ENCODE results near the gene SLC4A3.
A peak's percentile ranks its signal among the peaks of the same experiment; 100 is the strongest.

SLC4A3 gene

DNA sequence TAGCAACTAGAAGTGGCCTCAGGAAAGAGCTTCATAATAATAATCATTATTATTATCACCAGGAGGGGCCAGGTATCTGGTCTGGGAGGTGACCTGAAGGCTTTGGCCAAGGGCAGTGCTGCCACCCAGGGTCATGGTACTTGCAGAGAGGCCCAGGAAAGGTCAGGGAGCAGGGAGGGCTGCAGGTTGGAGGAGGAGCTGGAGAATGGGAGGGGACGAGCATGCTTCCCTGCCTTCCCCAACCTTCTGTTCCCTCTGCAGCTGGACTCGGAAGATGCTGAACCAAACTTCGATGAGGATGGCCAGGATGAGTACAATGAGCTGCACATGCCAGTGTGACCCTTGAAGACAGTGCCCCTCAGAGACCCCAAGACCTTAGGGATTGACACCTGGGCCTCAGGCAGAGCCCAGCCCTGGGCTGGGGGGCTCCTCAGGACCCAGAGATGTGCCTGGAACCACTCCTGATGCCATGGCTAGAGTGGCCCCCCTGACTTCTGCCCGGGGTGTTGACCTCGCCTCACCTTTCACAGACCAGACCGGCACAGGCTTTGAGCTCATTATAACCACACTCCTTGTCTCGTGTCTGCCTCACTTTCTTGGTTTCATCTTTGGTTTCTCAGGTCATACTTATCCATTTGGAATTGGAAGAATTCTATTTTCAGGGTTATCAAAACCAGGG, 14.1 kb downstream of the SLC4A3 start:
- Histone ChIP-seq H3K27ac (ENCODE audit: low read depth, low read length) (no peak overlapping the region), H3K9ac (ENCODE audit: low read depth, low read length) (no peak overlapping the region), H3K4me1 (ENCODE audit: control insufficient read depth, insufficient read depth, low read length) (peaks cover 15% of the 10 kb centered on the region), H3K9me3 (ENCODE audit: control insufficient read depth, insufficient read depth, low read length) (no peaks in the 10 kb centered on the region), H3K36me3 (ENCODE audit: control insufficient read depth, insufficient read depth, low read length) (no peaks in the 10 kb centered on the region; the same call in 1 of the 2 replicates), H3K27me3 (ENCODE audit: control insufficient read depth, insufficient read depth, low read length) (peaks cover 6% of the 10 kb centered on the region), H3K4me3 (ENCODE audit: low read depth, low read length) (no peak overlapping the region)

DNA sequence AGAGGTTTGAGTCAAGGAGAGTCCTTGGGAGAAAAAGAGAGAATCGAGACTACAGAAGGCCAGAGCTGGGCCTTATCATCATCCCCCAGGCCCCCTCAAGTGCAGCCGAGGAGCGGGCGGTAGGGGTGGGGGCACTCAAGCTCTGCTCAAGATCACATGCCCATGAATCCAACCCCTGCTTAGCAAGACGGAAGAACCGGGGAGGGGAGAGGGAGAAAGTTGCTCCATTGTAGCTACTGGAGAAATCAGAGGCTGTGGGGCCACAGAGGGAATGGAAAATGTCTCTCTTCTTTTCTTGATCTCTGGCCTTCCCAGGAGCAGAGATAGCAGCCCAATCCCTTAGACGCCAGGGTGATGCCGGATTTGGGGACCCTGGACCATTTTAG, 14.6 kb downstream of the SLC4A3 start:
- Histone ChIP-seq H3K9me3 (ENCODE audit: control insufficient read depth, insufficient read depth, low read length) (no peaks in the 10 kb centered on the region), H3K27me3 (ENCODE audit: control insufficient read depth, insufficient read depth, low read length) (peaks cover 6% of the 10 kb centered on the region), H3K9ac (ENCODE audit: low read depth, low read length) (no peak overlapping the region), H3K4me1 (ENCODE audit: control insufficient read depth, insufficient read depth, low read length) (peaks cover 15% of the 10 kb centered on the region), H3K4me3 (ENCODE audit: low read depth, low read length) (no peak overlapping the region), H3K36me3 (ENCODE audit: control insufficient read depth, insufficient read depth, low read length) (no peaks in the 10 kb centered on the region; the same call in 1 of the 2 replicates), H3K27ac (ENCODE audit: low read depth, low read length) (no peak overlapping the region)

DNA sequence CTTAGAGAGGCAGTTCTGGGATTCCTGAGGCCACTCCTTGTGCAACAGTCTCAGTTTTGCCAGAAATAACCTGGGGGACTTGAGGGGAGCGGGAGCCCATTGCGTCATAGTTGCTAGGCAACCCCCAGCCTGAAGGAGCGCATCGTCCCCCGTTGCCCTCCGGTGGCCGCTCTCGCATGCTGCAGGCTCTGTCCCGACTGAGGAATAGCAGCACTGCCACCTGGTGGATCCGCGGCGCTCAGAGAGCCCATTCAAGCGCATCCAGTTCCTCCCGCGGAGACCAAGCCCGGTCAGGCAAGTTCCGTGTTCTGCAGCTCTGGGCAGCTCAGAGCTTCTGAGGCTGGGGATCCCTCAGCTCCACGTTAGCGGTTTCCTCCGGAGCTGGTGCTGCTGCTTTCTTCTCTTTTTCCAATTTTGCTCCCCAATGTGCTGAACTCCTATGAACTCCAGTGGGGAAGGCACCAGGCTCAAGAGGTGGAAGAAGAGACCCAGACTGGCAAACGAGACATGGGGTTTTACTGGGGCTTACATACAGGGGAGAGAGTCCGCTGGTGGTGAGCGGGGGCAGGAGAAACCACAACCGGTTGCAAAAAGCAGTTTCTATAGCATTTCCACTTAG, 15.1 kb downstream of the SLC4A3 start:
- H3K27ac ChIP-seq (ENCODE audit: low read depth, low read length): no peak overlapping the region
- peaks cover 6% of the 10 kb centered on the region for H3K27me3 ChIP-seq (ENCODE audit: control insufficient read depth, insufficient read depth, low read length)
- H3K4me1 ChIP-seq (ENCODE audit: control insufficient read depth, insufficient read depth, low read length): peaks cover 15% of the 10 kb centered on the region
- H3K4me3 ChIP-seq (ENCODE audit: low read depth, low read length): no peak overlapping the region
- H3K9ac ChIP-seq (ENCODE audit: low read depth, low read length): no peak overlapping the region
- no peaks in the 10 kb centered on the region; the same call in 1 of the 2 replicates for H3K36me3 ChIP-seq (ENCODE audit: control insufficient read depth, insufficient read depth, low read length)
- no peaks in the 10 kb centered on the region for H3K9me3 ChIP-seq (ENCODE audit: control insufficient read depth, insufficient read depth, low read length)

DNA sequence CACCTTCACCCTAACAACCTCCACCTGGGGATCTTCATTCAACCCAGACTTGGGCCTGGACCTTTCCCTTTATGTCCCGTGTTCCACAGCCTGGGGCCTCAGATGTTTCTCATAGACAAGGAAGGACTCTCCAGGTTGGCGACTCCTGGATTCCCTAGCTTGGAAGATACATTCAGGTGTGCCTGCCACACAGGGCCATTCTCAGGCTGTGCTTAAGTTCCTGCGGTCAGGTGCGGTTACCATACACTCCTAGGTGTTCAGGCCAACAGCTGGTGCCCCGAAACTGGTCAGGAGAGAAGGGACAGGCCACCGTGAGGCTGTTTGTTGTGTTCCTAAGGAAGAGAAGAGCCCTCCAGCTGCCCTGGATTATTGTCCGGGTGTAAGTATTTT, 15.6 kb downstream of the SLC4A3 start:
- Histone ChIP-seq H3K9ac (ENCODE audit: low read depth, low read length) (no peak overlapping the region), H3K4me3 (ENCODE audit: low read depth, low read length) (no peak overlapping the region), H3K27ac (ENCODE audit: low read depth, low read length) (no peak overlapping the region), H3K4me1 (ENCODE audit: control insufficient read depth, insufficient read depth, low read length) (peaks cover 15% of the 10 kb centered on the region), H3K27me3 (ENCODE audit: control insufficient read depth, insufficient read depth, low read length) (peaks cover 6% of the 10 kb centered on the region), H3K36me3 (ENCODE audit: control insufficient read depth, insufficient read depth, low read length) (no peaks in the 10 kb centered on the region; the same call in 1 of the 2 replicates), H3K9me3 (ENCODE audit: control insufficient read depth, insufficient read depth, low read length) (no peaks in the 10 kb centered on the region)

DNA sequence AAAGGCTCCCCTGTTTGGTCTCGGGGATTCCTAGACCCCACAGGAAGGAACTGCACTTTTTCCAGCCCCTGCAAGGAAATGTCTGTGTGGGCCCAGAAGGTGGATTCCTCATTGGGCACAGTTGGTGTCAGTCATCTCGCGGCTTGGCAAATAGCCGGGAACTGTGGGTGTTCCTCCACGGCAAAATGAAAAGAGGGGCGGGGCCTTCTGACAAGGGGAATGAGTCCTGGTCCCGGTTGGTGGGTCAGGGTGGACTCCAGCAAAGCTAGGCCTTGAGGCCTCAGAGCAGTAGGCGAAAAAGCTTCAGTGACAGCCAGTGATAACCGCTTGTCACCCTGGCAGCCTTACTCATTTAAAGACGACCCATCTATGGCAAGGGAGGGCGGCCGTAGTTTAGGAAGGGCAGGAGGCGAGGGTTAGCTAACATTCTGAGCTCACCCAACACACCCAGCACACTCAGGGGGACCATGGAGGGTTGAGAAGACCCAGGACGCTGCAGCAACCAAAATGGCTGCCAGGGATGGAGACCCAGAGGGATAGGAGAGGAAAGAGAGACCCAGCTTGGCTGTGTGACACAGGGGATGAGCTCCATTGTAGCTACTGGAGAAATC, 16.5 kb downstream of the SLC4A3 start:
- no peak overlapping the region for H3K9ac ChIP-seq (ENCODE audit: low read depth, low read length)
- H3K27ac ChIP-seq (ENCODE audit: low read depth, low read length): no peak overlapping the region
- H3K9me3 ChIP-seq (ENCODE audit: control insufficient read depth, insufficient read depth, low read length): no peaks in the 10 kb centered on the region
- no peak overlapping the region for H3K4me3 ChIP-seq (ENCODE audit: low read depth, low read length)
- H3K36me3 ChIP-seq (ENCODE audit: control insufficient read depth, insufficient read depth, low read length): no peaks in the 10 kb centered on the region; the same call in 1 of the 2 replicates
- peaks cover 15% of the 10 kb centered on the region for H3K4me1 ChIP-seq (ENCODE audit: control insufficient read depth, insufficient read depth, low read length)
- H3K27me3 ChIP-seq (ENCODE audit: control insufficient read depth, insufficient read depth, low read length): peaks cover 6% of the 10 kb centered on the region

DNA sequence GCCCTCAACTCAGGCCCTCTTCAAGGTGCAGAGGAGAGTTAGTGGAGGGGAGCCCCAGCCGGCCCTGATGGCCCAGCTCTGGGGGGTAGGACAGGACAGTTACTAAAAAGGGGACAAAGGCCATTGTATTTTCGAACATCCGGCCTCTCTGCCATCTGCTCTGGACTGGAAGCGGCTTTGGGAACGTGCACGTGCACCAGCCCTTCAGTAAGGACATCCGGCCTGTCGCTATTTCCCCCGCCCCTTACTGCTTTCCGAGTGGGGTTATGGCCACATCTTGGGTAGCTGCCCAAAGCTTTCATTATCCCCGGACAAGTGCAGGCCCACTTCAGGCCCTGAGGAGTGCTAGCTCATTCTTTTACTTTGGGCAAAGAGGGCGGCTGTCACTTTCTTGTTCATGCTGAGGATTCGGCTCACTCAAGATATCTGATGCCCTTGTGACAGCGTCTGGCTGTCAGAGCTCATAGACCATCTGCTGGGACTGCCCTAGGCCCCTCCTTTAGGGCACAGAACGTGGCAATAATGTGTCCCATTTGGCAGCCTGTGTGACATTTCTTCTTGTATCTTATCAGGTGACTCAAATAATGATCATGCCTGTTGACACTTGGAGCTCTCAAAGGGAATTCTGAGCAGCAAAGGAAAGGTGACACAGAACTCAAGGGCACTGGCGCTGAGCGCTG, 17.5 kb downstream of the SLC4A3 start:
- H3K9ac ChIP-seq (ENCODE audit: low read depth, low read length): no peak overlapping the region
- no peaks in the 10 kb centered on the region; the same call in 1 of the 2 replicates for H3K36me3 ChIP-seq (ENCODE audit: control insufficient read depth, insufficient read depth, low read length)
- peaks cover 15% of the 10 kb centered on the region for H3K4me1 ChIP-seq (ENCODE audit: control insufficient read depth, insufficient read depth, low read length)
- peak overlapping the region; percentile 65 for H3K27ac ChIP-seq (ENCODE audit: low read depth, low read length)
- H3K4me3 ChIP-seq (ENCODE audit: low read depth, low read length): no peak overlapping the region
- H3K27me3 ChIP-seq (ENCODE audit: control insufficient read depth, insufficient read depth, low read length): peaks cover 6% of the 10 kb centered on the region
- H3K9me3 ChIP-seq (ENCODE audit: control insufficient read depth, insufficient read depth, low read length): no peaks in the 10 kb centered on the region

DNA sequence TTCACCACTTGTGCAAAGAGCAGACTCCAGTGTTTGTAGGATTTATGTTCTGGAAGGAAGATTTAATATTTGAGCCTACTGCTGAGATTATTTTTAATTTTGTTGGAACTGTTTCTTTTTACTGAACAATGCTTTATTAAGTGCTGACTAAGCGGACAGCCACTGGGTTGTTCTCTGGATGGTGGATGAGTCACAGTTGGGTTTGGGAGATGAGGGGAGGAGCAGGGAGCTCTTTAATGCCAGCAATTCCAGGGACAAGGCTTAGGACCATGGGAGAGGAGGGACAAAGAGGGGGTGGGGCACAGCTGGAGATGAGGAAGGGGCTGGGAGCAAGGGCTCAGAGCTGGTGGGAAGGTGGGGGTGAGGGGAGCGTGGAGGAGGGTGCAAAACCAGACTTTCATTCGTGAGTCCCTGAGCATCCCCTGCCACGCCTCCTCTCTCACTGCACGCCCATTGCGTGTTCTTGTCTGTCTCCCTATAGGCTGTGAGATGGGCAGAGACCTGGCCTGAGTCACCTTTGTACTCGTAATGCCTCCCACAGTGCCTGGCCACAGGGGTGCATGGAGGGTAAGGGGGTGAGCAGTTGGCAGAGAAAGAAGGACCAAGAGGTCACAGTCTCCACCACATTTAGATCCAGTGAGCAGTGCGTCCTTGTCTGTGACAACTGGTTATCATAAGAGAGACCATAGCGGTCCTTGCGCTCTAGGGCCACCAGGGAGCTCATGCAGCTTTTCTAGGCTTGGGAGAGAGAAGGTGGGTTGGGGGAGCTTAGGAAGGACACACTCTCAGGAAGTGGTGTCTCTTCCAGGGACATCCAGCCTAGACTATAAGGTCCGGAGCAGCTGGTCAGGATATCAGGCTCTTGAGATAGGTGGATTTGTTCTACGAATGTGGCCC, 18.4 kb downstream of the SLC4A3 start:
- Histone ChIP-seq H3K27me3 (ENCODE audit: control insufficient read depth, insufficient read depth, low read length) (peaks cover 6% of the 10 kb centered on the region), H3K4me1 (ENCODE audit: control insufficient read depth, insufficient read depth, low read length) (peaks cover 15% of the 10 kb centered on the region), H3K4me3 (ENCODE audit: low read depth, low read length) (no peak overlapping the region), H3K36me3 (ENCODE audit: control insufficient read depth, insufficient read depth, low read length) (no peaks in the 10 kb centered on the region; the same call in 1 of the 2 replicates), H3K9ac (ENCODE audit: low read depth, low read length) (no peak overlapping the region), H3K27ac (ENCODE audit: low read depth, low read length) (no peak overlapping the region), H3K9me3 (ENCODE audit: control insufficient read depth, insufficient read depth, low read length) (no peaks in the 10 kb centered on the region)

DNA sequence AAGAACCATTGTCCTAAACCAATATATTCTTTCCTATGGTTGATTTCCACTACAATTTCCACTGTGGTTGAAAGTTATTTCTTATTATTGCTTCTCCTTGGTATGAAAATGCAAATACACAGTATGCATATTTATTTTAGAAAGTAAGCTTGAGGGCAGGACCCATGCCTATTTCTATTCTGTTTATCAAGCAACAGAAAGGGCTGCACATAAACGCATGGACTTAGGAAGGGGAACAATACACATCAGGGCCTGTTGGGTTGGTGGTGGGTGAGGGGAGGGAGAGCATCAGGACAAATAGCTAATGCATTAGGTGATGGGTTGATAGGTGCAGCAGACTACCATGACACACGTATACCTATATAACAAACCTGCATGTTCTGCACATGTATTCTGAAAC, 20.7 kb downstream of the SLC4A3 start:
- H3K27me3 ChIP-seq (ENCODE audit: control insufficient read depth, insufficient read depth, low read length): peaks cover under 1% of the 10 kb centered on the region; the same call in 1 of the 2 replicates
- H3K36me3 ChIP-seq (ENCODE audit: control insufficient read depth, insufficient read depth, low read length): no peaks in the 10 kb centered on the region
- H3K27ac ChIP-seq (ENCODE audit: low read depth, low read length): no peak overlapping the region
- H3K4me3 ChIP-seq (ENCODE audit: low read depth, low read length): no peak overlapping the region
- no peak overlapping the region for H3K9ac ChIP-seq (ENCODE audit: low read depth, low read length)
- no peaks in the 10 kb centered on the region for H3K9me3 ChIP-seq (ENCODE audit: control insufficient read depth, insufficient read depth, low read length)
- peaks cover 10% of the 10 kb centered on the region for H3K4me1 ChIP-seq (ENCODE audit: control insufficient read depth, insufficient read depth, low read length)

DNA sequence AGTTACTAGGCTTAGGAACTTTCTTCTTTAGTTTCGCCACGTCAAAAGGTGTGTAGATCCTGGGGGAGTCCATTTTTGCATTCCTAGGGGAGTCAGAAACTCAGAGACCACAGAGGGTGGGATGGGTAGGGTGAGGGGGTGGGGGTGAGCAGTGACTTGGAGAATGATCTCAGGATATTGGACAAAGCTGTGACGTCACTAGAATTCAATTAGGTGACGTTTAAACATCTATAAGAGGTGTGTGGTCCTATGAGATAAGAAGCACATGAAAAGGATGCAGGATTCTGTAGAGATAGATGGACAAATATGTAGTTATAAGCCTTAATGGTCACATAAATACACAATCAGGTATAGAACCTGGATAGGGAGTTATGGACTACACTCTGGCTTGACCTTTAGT, 21.5 kb downstream of the SLC4A3 start:
- Histone ChIP-seq H3K27me3 (ENCODE audit: control insufficient read depth, insufficient read depth, low read length) (no peaks in the 10 kb centered on the region), H3K9ac (ENCODE audit: low read depth, low read length) (no peak overlapping the region), H3K4me1 (ENCODE audit: control insufficient read depth, insufficient read depth, low read length) (peaks cover 10% of the 10 kb centered on the region), H3K36me3 (ENCODE audit: control insufficient read depth, insufficient read depth, low read length) (no peaks in the 10 kb centered on the region), H3K4me3 (ENCODE audit: low read depth, low read length) (no peak overlapping the region), H3K27ac (ENCODE audit: low read depth, low read length) (no peak overlapping the region), H3K9me3 (ENCODE audit: control insufficient read depth, insufficient read depth, low read length) (no peaks in the 10 kb centered on the region)

DNA sequence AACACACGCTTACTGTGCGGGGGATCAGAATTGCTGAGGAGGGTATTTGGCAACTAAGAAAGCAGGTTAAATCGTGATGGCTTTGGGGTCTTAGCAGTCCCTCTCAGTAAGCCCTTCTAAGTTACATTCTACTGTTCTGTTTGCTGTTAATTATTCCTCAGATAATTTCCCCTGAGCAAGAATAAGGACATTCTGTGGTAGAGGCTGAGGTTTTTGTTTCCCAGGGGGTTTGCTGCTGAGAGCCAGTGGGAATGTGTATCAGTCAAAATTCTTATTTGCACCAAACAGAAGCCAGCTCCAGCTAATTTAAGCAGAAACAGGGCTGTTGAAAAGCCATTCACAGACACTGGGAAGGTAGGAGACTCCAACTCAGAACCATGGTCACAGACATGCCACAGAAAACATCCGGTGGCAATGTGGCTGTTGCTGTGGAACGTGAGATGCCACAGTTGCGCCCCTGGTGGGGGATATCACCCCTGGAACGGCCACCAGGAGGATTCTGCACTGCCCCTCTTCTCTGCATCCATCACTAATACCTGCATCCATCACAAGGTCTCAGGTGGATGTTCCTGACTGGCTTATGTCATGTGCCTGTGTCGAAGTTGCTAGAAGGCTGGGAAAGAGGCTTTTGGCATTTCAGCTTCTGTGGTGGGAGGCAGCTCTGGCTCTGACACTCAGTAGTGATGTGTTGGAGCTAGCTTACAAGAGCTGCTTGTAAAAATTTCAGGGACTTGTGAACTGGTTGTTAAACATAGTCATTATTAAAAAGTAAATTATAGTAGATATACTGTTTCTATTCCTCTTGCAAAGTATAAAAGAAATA, 23.2 kb downstream of the SLC4A3 start:
- Histone ChIP-seq H3K9ac (ENCODE audit: low read depth, low read length) (no peak overlapping the region), H3K27ac (ENCODE audit: low read depth, low read length) (no peak overlapping the region), H3K4me1 (ENCODE audit: control insufficient read depth, insufficient read depth, low read length) (peaks cover 4% of the 10 kb centered on the region), H3K4me3 (ENCODE audit: low read depth, low read length) (no peak overlapping the region), H3K9me3 (ENCODE audit: control insufficient read depth, insufficient read depth, low read length) (no peaks in the 10 kb centered on the region), H3K36me3 (ENCODE audit: control insufficient read depth, insufficient read depth, low read length) (no peaks in the 10 kb centered on the region), H3K27me3 (ENCODE audit: control insufficient read depth, insufficient read depth, low read length) (no peaks in the 10 kb centered on the region)
